OCI-LY1 (cell line): ENCODE results near the gene SSRP1.
A peak's percentile ranks its signal among the peaks of the same experiment; 100 is the strongest.

Experiments
- H2AFZ ChIP-seq: fragments of 200-600 bp; sonication (generic), shearing (Covaris generic); 2 replicates; pipeline ENCODE4 v1.6.0; 2014; ENCODE audit warnings: antibody characterized with exemption, mild to moderate bottlenecking, low read length
- H3F3A ChIP-seq: fragments of 200-600 bp; sonication (generic), shearing (Covaris generic); 2 replicates; pipeline ENCODE4 v1.6.0; 2014; ENCODE audit warnings: mild to moderate bottlenecking, antibody characterized with exemption, low read length, moderate library complexity; ENCODE audit not compliant: insufficient read depth
- H3K27ac ChIP-seq: fragments of 200-600 bp; sonication (generic); 2 replicates; pipeline ENCODE4 v1.5.1; 2014; ENCODE audit warnings: low read length, mixed run types, mild to moderate bottlenecking, low read depth; ENCODE audit not compliant: poor library complexity, severe bottlenecking
- H3K27me3 ChIP-seq: fragments of 200-600 bp; sonication (generic); 2 replicates; pipeline ENCODE4 v1.6.0; 2014; ENCODE audit warnings: antibody characterized with exemption, mild to moderate bottlenecking, low read length, moderate library complexity; ENCODE audit not compliant: insufficient read depth
- H3K36me3 ChIP-seq: fragments of 200-600 bp; sonication (generic); 2 replicates; pipeline ENCODE4 v1.6.1; 2014; ENCODE audit warnings: mild to moderate bottlenecking, antibody characterized with exemption, low read length, moderate library complexity, mixed read lengths; ENCODE audit not compliant: insufficient read depth
- H3K4me1 ChIP-seq: fragments of 200-600 bp; sonication (generic); 2 replicates; pipeline ENCODE4 v1.5.1; 2014; ENCODE audit warnings: mild to moderate bottlenecking, low read length, moderate library complexity; ENCODE audit not compliant: insufficient read depth, severe bottlenecking
- H3K4me2 ChIP-seq: fragments of 200-600 bp; sonication (generic), shearing (Covaris generic); 2 replicates; pipeline ENCODE4 v1.6.1; 2014; ENCODE audit warnings: low read length
- H3K4me3 ChIP-seq: fragments of 200-600 bp; sonication (generic); 2 replicates; pipeline ENCODE4 v1.5.1; 2014; ENCODE audit warnings: low read length, low read depth, mild to moderate bottlenecking, mixed read lengths; ENCODE audit not compliant: poor library complexity, severe bottlenecking
- H3K79me2 ChIP-seq: fragments of 200-600 bp; shearing (Covaris generic); 2 replicates; pipeline ENCODE4 v1.6.1; 2016; ENCODE audit warnings: mixed run types, low read length, mixed read lengths; ENCODE audit not compliant: insufficient read depth
- H3K9ac ChIP-seq: fragments of 200-600 bp; sonication (generic), shearing (Covaris generic); 2 replicates; pipeline ENCODE4 v1.6.1; 2014; ENCODE audit warnings: mild to moderate bottlenecking, low read length, mixed read lengths
- H3K9me2 ChIP-seq: fragments of 200-600 bp; sonication (generic), shearing (Covaris generic); 2 replicates; pipeline ENCODE4 v1.6.1; 2014; ENCODE audit warnings: low read depth, mild to moderate bottlenecking, low read length, mixed read lengths
- H3K9me3 ChIP-seq: fragments of 200-600 bp; shearing (Covaris generic); 2 replicates; pipeline ENCODE4 v1.6.1; 2014; ENCODE audit warnings: low read length, mixed read lengths
- H4K20me1 ChIP-seq: fragments of 200-600 bp; sonication (generic), shearing (Covaris generic); 2 replicates; pipeline ENCODE4 v1.6.0; 2016; ENCODE audit warnings: mild to moderate bottlenecking, low read length; ENCODE audit not compliant: insufficient read depth
- CTCF ChIP-seq: fragments of 200-600 bp; sonication (generic), shearing (Covaris generic); IDR thresholded peaks from 2 replicates; pipeline ENCODE4 v1.5.1; 2017; ENCODE audit warnings: mild to moderate bottlenecking, antibody characterized with exemption, low read length, moderate library complexity, mixed read lengths
- EZH2 ChIP-seq: fragments of 200-600 bp; sonication (generic), shearing (Covaris generic); IDR thresholded peaks from 2 replicates; pipeline ENCODE4 v1.8.0; 2017; ENCODE audit warnings: borderline replicate concordance, mixed run types, mild to moderate bottlenecking, antibody characterized with exemption, low read length, moderate library complexity, mixed read lengths

The SSRP1 gene

GRCh38 chr11:57341250-57341808, 5.6 kb upstream of the SSRP1 start:
- Histone ChIP-seq H3K36me3 (no peaks in the 10 kb centered on the region), H2AFZ (no peak overlapping the region), H3K9me3 (no peaks in the 10 kb centered on the region), H3K4me1 (peaks cover 3% of the 10 kb centered on the region), H3K4me2 (no peak overlapping the region), H3K9me2 (no peaks in the 10 kb centered on the region), H3K4me3 (no peak overlapping the region), H3F3A (no peaks in the 10 kb centered on the region), H3K79me2 (no peaks in the 10 kb centered on the region), H3K9ac (no peak overlapping the region), H3K27ac (no peak overlapping the region), H4K20me1 (no peaks in the 10 kb centered on the region), H3K27me3 (no peaks in the 10 kb centered on the region)
- TF ChIP-seq EZH2 (no peak), CTCF (no peak)

GRCh38 chr11:57340039-57340615, 4.4 kb upstream of the SSRP1 start:
- Histone ChIP-seq H3K4me1 (peaks cover 8% of the 10 kb centered on the region), H3K27ac (no peak overlapping the region), H3K79me2 (peaks cover 4% of the 10 kb centered on the region), H3K9ac (no peak overlapping the region), H3K27me3 (no peaks in the 10 kb centered on the region), H3K9me3 (no peaks in the 10 kb centered on the region), H3K36me3 (0 out of 2 replicates have a peak, but pooled peaks cover under 1% of the 10 kb centered on the region), H3K4me2 (no peak overlapping the region), H3K4me3 (no peak overlapping the region), H2AFZ (no peak overlapping the region), H4K20me1 (no peaks in the 10 kb centered on the region), H3K9me2 (no peaks in the 10 kb centered on the region), H3F3A (no peaks in the 10 kb centered on the region)
- peak; percentile 48 for TF ChIP-seq CTCF
- no peak for TF ChIP-seq EZH2

GRCh38 chr11:57339328-57339727, 3.6 kb upstream of the SSRP1 start:
- H4K20me1 ChIP-seq, result no peaks in the 10 kb centered on the region
- H3K4me1 ChIP-seq, result peaks cover 14% of the 10 kb centered on the region
- H3K27ac ChIP-seq, result no peak overlapping the region
- H3K9me2 ChIP-seq, result no peaks in the 10 kb centered on the region
- no peak for TF ChIP-seq CTCF
- H3K36me3 ChIP-seq, result peaks cover 6% of the 10 kb centered on the region; the same call in 1 of the 2 replicates
- no peak overlapping the region for H3K9ac ChIP-seq
- H3K4me3 ChIP-seq, result no peak overlapping the region
- no peaks in the 10 kb centered on the region for H3K9me3 ChIP-seq
- no peak overlapping the region for H3K4me2 ChIP-seq
- no peaks in the 10 kb centered on the region for H3F3A ChIP-seq
- no peak overlapping the region for H2AFZ ChIP-seq
- H3K79me2 ChIP-seq, result peaks cover 12% of the 10 kb centered on the region
- no peaks in the 10 kb centered on the region for H3K27me3 ChIP-seq
